Measurements from ENCODE around the gene DARS2.

The DARS2 gene

DNA sequence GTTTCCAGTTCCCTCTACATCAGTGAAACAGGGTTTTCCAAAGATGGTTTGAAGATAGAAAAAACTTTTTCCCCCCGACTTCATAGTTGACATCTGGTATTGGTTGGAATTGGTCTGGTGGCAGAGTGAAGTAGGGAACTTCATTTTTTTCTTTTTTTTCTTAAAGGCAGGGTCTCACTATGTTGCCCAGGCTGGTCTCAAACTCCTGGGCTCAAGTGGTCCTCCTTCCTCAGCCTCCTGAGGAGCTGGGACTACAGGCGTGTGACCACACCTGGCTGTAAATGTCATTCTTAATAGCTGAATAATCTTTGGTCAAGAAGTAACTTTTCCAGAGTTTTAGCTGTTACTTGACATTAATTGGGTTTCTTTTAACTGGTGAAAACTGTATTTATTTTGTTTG is 65.4 kb downstream of the DARS2 start:
- DNase-seq: no peak

DNA sequence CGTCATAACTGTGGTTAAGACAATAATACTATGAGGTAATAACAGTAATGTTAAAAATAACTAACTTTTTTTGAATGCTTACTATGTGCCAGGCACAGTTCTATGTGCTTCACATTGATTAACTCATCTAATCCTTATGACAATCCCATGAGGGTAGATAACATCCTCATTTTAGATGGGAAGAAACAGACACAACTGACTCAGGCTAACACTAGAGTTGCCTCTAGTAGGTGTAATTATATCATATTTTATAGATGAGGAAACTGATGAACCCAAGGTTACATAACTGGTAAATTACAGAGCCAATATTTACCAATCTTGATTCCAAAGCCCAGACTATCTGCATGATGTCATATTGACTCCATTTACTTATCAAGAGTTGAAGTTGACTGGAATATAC is 69.1 kb downstream of the DARS2 start:
- no peak for DNase-seq

DNA sequence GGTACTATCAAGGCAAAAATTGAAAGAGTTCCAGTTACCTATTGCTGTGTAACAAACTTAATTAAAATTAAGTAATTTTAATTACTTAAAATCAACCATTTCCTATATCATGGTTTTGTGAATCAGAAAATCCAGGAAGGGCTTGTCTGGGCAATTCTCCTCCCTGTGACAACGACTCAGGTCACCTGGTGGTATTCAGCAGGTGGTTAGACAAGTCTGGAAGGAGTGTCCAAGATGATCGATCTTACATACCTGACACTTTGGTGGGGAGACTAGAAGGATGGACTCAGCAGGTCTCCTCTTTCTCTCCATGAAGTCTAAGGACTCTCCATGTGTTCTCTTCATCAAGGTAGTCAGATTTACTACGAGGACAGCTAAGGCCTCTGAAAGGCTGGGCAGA is 69.7 kb downstream of the DARS2 start:
- DNase-seq: no peak

DNA sequence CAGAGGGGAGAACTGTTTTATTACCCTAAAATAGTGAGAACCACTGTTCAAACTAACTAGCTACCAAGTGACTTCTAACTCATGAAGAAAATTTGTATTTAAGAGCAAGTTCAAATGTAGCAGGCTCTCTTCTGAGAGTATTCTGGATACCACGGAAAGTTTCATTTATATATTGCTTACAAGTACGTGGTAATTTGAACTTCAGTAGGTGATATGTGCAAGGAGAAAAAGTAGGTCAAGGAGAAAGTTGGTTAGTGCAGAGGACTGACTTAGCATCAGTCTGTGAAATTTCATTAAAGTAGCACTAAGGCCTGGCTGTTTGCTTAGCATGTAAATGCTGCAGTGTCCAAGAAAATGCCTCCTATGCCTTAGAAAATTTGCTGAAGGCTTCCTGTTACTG is 76.0 kb downstream of the DARS2 start:
- no peak for DNase-seq

DNA sequence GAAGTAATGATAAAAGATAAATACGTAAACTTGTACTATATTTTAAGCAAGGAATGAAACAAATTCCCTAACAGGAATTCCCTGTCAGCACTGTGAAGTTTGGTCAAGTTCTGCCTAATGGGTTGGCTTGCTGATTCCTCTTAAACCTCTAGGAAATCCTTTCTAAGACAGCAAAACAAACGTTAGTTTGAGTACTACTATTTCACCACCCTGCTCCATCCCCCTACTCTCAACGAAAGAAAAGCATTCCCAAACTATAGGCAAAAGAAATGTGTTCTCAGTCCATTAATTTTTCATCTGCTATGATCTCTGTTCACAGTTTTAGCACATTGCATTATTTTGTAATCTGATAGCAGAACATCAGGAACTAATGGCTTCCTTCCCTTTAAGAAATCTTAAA is 76.5 kb downstream of the DARS2 start:
- no peak for DNase-seq

DNA sequence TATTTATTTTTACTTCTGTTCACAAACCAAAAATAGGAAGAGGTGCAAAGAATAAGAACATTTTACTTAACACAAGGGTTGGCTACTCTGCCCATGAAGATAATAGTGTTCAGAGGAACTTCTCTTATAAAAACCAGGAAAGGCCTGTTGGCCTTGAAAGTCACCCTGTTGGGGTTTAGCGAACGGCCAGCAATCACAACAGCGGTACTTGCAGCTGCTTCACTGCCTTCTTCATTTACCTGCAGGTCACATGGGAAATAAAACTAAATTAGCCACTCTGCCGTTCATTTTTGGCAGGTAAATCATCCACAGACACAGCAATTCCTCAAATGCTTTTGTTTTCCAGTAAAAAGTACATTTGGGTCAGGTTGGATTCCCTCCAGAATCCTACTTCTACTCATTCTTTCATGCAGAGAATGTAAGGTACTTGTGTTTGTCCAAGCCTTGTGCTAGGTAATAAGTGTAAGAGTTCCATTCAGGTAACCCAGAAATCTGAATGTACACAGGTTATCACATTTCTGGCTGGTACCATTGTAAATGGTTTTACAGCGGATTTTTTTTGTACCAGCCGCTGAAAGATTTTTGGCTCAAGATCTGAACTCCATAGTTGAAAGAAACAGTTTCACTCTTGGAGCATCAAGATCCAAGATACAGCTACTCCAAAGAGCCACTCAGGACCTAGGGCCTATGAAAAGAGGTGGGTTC is 79.5 kb downstream of the DARS2 start:
- no peak for DNase-seq

Measured in NCI-H2171 (cell line).